Transverse colon (tissue), 4 donors: ENCODE data around the gene SMYD5.

ENCODE experiments used
- CTCF ChIP-seq, 5 experiments: fragments of 200-600 bp in 3 of 5; fragments of 450-650 bp in 2 of 5; sonication (generic) in 3 of 5; IDR thresholded peaks; 1 replicate in 2 of 5; 2 replicates in 3 of 5; pipeline ENCODE4 v1.5.1; 2016 to 2017; ENCODE audit warnings: antibody characterized with exemption in 5 of 5, inconsistent platforms in 3 of 5, mild to moderate bottlenecking in 2 of 5, moderate library complexity in 1 of 5
- POLR2AphosphoS5 ChIP-seq, 3 donors: sonication (generic); formaldehyde crosslinking; IDR thresholded peaks; one replicate each; pipeline ENCODE4 v1.6.1; 2016; ENCODE audit warnings: antibody characterized with exemption in 3 of 3

- TF ChIP-seq POLR2AphosphoS5 (IDR thresholded peaks at IDR 0.05) (no peak), CTCF (IDR thresholded peaks at IDR 0.05) (no peak)
Measured at GRCh38 chr2:73262108-73262651, 48.1 kb downstream of the SMYD5 start.
